Thyroid gland (tissue), 4 donors: Measurements from ENCODE around the gene C2CD2L.

ENCODE experiments used
- POLR2A ChIP-seq, 2 donors: fragments of 450-650 bp; IDR thresholded peaks; one replicate each; pipeline ENCODE4 v1.6.1; 2017; ENCODE audit warnings: antibody characterized with exemption in 2 of 2, mild to moderate bottlenecking in 2 of 2, moderate library complexity in 1 of 2
- TF ChIP-seq, protein P1 (sequence below), 6 experiments: fragments of 200-600 bp in 3 of 6; fragments of 450-650 bp in 3 of 6; sonication (generic) in 3 of 6; IDR thresholded peaks; one replicate each; pipeline ENCODE4 v1.5.1; 2016 to 2019; ENCODE audit warnings: antibody characterized with exemption in 6 of 6, mild to moderate bottlenecking in 2 of 6, inconsistent platforms in 1 of 6, moderate library complexity in 1 of 6

DNA sequence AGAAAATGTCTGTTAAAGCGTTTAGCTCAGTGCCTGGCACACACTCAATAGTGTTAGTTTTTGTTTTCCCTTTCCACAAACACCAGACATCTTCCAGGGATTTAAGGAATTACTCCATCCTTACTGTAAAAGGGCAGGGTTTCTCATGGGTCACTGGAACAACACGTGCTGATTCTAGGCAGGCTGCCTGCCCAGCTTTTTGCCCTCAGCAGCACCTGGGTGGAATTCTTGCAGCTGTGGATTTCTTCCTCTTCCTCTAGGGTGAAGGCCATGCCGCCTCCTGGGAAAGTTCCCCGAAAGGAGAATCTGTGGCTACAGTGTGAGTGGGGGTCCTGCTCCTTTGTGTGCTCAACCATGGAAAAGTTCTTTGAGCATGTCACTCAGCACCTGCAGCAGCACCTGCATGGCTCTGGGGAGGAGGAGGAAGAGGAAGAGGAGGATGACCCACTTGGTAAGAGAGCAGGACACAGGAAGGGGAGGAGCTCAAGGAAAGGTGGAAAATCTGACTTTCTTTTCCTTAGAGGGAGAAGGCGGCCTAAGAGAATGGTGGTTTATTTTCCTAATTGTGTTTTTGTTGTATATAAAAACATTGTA lies 19.6 kb downstream of the C2CD2L start:
- TF ChIP-seq, protein P1, sequence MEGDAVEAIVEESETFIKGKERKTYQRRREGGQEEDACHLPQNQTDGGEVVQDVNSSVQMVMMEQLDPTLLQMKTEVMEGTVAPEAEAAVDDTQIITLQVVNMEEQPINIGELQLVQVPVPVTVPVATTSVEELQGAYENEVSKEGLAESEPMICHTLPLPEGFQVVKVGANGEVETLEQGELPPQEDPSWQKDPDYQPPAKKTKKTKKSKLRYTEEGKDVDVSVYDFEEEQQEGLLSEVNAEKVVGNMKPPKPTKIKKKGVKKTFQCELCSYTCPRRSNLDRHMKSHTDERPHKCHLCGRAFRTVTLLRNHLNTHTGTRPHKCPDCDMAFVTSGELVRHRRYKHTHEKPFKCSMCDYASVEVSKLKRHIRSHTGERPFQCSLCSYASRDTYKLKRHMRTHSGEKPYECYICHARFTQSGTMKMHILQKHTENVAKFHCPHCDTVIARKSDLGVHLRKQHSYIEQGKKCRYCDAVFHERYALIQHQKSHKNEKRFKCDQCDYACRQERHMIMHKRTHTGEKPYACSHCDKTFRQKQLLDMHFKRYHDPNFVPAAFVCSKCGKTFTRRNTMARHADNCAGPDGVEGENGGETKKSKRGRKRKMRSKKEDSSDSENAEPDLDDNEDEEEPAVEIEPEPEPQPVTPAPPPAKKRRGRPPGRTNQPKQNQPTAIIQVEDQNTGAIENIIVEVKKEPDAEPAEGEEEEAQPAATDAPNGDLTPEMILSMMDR (IDR thresholded peaks at IDR 0.05) = no peak
- no peak for TF ChIP-seq POLR2A (IDR thresholded peaks at IDR 0.05)
